Gastrocnemius medialis (tissue), 4 donors: ENCODE results near the gene TRAF4.

Source experiments
- CTCF ChIP-seq, 5 experiments: fragments of 450-650 bp in 3 of 5; fragments of 200-600 bp in 2 of 5; sonication (generic) in 2 of 5; IDR thresholded peaks in 4 of 5; conservative IDR thresholded peaks in 1 of 5; 1 replicate in 4 of 5; 2 replicates in 1 of 5; pipeline ENCODE4 v1.5.1; 2016 to 2019; ENCODE audit warnings: antibody characterized with exemption in 5 of 5, mild to moderate bottlenecking in 3 of 5, moderate library complexity in 3 of 5
- POLR2A ChIP-seq, 2 donors: fragments of 450-650 bp; IDR thresholded peaks; one replicate each; pipeline ENCODE4 v1.6.1; 2017; ENCODE audit warnings: antibody characterized with exemption in 2 of 2, mild to moderate bottlenecking in 2 of 2, moderate library complexity in 2 of 2

GRCh38 chr17:28747051-28747691, 3.4 kb downstream of the TRAF4 start:
- TF ChIP-seq CTCF (IDR thresholded peaks at IDR 0.05 in 4 of 5, conservative IDR thresholded peaks at IDR 0.05 in 1 of 5) (no peak), POLR2A (IDR thresholded peaks at IDR 0.05) (no peak)
